HG02840 (cell line): Measurements from ENCODE around the gene GPT2.
"Not testable (repeated sequence)": the region's sequence is repeated elsewhere in the genome, so short reads cannot be mapped to it uniquely, and the experiment has no call there.

ENCODE experiments used
- ATAC-seq: cut with Tn5 transposase; IDR thresholded peaks from one replicate; pipeline ENCODE4 v1.9.1; 2021; ENCODE audit warnings: mild to moderate bottlenecking, moderate library complexity, moderate number of reproducible peaks; ENCODE audit not compliant: unreplicated experiment, low FRiP score

Gene GPT2

GRCh38 chr16:46862555-46863447 lies 21.4 kb upstream of the GPT2 start:
- ATAC-seq = no peak

- ATAC-seq = no peak
Measured at GRCh38 chr16:46866286-46866685, 17.9 kb upstream of the GPT2 start.

- not testable (repeated sequence) for ATAC-seq
Measured at GRCh38 chr16:46867486-46867885, 16.7 kb upstream of the GPT2 start.

DNA sequence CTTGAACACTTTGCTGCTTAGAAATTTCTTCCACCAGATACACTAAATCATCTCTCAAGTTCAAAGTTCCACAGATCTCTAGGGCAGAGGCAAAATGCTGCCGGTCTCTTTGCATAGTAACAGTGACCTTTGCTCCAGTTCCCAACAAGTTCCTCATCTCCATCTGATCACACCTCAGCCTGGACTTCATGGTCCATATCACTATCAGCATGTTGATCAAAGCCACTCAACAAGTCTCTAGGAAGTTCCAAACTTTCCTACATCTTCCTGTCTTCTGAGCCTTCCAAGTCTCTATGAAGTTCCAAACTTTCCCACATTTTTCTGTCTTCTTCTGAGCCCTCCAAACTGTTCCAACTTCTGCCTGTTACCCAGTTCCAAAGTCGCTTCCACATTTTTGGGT lies 15.3 kb upstream of the GPT2 start:
- ATAC-seq = not testable (repeated sequence)

DNA sequence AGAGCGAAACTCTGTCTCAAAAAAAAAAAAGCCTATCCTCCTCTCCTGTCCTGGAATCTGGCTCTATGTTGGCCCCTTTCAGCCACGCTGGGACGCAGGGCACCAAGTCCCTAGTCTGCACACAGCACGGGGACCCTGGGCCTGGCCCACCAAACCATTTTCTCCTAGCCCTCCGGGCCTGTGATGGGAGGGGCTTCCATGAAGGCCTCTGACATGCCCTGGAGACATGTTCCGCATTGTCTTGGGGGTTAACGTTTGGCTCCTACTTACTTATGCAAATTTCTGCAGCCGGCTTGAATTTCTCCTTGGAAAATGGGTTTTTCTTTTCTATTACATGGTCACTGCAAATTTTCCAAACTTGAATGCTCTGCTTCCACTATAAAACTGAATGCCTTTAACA lies 12.6 kb upstream of the GPT2 start:
- no peak for ATAC-seq

DNA sequence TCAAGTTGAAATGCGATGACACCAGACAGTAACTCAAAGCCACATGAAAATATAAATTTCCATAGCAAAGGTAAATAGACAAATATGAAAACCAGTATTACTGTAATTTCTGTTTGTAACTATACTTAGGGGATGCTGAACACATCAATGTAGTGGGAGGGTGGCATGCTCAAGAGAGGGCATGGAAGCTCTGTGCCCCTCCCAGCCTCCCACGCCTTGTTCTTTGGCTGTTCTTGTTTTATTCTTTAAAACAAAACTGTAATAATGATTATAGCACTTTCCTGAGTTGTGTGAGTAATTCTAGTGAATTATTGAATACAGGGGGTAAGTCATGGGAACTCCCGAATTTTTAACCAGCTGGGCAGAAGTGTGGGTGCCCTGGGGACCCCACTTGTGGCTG lies 11.0 kb upstream of the GPT2 start:
- no peak for ATAC-seq

DNA sequence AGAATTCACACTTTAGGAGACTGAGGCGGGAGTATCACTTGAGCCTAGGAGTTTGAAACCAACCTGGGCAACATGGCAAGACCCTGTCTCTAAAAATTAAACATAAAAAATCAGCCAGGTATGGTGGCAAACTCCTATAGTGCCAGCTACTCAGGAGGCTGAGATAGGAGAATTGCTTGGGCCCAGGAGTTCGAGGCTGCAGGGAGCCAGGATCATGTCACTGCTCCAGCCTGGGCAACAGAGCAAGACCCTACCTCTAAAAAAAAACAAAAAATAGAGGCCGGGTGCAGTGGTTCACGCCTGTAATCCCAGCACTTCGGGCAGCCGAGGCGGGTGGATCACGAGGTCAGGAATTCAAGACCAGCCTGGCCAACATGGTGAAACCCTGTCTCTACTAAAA lies 8.9 kb upstream of the GPT2 start:
- ATAC-seq = no peak

DNA sequence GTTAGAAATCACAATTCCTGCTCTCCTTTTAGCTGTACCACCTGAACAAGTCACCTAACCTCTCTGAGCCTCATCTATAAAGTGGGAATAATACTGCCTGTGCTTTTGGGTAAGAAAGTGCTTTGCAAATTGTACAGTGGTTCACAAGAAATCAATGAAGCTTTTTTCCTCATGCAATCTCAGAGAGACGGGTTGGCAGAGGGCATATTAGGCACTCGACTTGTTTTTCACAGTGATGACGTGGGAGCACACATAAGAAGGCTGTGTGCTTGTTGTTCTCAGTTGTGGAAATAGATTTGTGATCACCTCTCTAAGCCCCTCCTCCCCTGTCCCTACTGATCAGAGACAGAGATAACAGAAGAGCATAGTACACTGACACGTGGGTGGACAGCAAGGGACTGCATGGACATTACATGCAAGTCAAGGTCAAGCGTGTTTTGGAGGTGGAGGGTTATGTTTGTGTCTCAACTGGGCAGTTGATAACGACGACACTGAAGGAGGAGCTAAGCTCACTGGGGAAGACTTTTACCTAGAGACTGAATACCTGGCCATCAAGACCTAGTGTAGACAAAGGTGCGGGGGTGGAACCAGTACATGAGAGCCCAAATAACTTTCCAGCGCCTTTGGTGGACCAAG lies 1.7 kb upstream of the GPT2 start:
- ATAC-seq = no peak

GRCh38 chr16:46882940-46883307 lies 1.2 kb upstream of the GPT2 start:
- no peak for ATAC-seq

GRCh38 chr16:46883353-46883689 lies 841 bp upstream of the GPT2 start:
- no peak for ATAC-seq

- ATAC-seq = peak; percentile 10
Measured at GRCh38 chr16:46884513-46885293, 541 bp downstream of the GPT2 start.

- no peak for ATAC-seq
Measured at GRCh38 chr16:46885960-46886763, 2.0 kb downstream of the GPT2 start.

DNA sequence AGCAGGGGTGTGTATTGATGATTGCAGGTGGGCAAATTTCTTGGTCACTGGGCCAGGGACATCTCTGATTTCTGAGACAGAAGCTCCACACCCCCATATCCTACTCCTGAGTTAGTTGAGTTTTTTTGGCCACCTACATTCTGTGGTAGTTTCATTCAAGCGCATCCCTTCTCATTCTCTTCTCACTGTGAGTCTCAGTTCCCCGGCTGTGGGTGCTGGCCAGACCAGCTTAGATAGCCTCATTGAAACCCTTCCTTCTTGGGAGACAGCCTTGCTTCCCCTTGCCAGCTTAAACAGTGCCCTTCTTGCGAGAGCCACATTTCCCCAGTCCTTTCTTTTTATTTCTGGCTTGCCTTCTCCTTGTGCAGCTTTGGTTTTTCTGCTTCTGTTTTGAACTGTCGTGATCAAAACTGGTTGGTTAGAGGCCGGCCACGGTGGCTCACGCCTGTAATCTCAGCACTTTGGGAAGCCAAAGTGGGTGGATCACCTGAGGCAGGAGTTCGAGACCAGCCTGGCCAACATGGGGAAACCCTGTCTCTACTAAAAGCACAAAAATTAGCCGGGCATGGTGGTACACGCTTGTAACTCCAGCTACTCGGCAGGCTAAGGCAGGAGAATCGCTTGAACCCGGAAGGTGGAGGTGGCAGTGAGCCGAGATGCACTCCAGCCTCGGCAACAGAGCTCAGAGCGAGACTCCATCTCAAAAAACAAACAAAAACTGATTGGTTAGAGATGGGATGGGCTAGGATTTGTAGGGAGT lies 2.8 kb downstream of the GPT2 start:
- no peak for ATAC-seq

DNA sequence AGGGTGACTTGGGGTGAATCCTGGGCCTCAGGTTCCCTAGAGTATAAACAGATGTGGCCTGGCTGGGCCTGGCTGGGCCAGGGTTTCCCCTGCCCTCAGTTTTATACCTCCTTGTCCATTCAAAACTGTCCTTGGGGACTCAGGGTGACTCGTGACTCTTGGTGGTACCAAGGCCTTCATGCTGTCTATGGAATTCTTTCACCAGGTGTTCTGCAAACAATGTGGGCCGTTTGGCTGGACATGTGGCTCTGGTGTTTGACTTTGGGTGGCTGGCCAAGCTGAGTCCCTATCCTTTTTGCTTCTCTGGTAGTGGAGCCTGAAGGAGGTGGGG lies 3.3 kb downstream of the GPT2 start:
- ATAC-seq = no peak

GRCh38 chr16:46889245-46889941 lies 5.2 kb downstream of the GPT2 start:
- ATAC-seq = no peak

- no peak for ATAC-seq
Measured at GRCh38 chr16:46889942-46890300, 5.8 kb downstream of the GPT2 start.

- ATAC-seq = no peak
Measured at GRCh38 chr16:46891910-46892309, 7.7 kb downstream of the GPT2 start.

- no peak for ATAC-seq
Measured at GRCh38 chr16:46894036-46894672, 10.0 kb downstream of the GPT2 start.
